ENCODE measurements around the gene CLRN2. TPM values are rescaled to one million over a fixed set of nuclear protein-coding genes. Genes with fewer than 3 reads are reported as not detected.

The CLRN2 gene
- total RNA-seq, 1 donor from 2014 or later = not detected

DNA sequence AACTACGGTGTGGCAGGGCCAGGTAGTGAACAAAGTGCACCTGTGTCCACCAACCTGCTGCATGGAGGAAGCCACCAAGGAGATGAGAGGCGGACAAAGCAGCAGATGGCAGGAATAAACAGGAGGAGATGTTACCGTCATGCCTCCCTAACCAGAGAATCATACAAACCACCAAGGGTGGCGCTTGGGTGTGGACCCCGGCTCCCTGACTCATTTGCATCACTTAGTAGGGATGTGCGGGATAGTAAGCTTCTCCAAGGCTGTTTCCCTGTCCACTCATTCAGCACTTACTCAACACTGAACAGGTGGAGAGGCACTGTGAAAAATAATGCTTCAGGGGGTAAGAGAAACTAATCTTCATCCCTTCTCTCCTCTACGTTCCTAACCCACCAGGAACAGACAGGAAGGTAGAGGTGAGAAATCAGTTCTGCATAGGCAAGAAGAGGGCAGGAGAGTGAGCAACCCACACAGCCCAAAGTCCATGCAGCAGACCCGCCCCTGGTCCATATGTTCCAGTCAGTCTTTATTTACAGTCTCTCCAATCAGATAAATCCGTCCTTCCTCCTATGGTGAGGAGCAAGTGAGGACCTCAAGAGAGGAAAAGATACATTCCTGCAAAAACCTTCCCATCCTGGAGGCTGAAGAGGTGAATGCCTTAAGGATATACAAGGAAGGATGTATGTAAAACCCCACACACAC is 37.0 kb upstream of the CLRN2 start:
- peaks cover 5% of the 10 kb centered on the region for H3K27me3 Mint-ChIP-seq (ENCODE audit: unreplicated experiment)

DNA sequence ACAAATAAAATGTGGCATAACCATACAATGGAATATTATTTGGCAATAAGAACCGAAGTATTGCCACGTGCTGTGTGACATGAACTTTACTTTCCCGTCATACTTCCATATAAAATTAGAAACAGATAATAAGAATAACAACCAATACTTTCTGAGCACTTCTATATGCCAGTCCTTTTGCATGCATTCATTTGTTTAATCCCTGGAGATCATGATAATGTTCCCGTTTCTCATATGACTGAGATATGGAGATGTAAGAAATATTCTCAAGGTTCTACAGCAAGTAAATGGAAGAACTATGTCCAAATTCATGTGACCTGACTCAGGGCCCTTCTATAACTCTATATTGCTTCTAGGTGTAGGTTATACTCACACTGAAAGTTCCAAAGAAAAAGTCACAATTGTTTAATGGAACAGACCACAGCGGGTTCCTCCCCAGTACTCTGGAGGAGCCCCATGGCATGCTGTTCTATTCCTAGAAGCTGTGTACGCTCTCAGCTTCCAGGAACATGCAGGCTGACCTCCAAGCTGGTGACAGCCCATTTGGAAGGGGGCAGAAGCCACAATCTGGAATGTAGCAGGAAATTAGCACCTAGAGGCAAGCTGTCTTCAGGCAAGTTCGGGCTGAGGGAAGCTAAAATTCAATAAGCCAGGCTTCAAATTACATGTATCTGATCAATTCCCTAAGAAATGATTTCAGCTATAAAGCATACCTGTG is 34.6 kb upstream of the CLRN2 start:
- TF ChIP-seq, protein P1, sequence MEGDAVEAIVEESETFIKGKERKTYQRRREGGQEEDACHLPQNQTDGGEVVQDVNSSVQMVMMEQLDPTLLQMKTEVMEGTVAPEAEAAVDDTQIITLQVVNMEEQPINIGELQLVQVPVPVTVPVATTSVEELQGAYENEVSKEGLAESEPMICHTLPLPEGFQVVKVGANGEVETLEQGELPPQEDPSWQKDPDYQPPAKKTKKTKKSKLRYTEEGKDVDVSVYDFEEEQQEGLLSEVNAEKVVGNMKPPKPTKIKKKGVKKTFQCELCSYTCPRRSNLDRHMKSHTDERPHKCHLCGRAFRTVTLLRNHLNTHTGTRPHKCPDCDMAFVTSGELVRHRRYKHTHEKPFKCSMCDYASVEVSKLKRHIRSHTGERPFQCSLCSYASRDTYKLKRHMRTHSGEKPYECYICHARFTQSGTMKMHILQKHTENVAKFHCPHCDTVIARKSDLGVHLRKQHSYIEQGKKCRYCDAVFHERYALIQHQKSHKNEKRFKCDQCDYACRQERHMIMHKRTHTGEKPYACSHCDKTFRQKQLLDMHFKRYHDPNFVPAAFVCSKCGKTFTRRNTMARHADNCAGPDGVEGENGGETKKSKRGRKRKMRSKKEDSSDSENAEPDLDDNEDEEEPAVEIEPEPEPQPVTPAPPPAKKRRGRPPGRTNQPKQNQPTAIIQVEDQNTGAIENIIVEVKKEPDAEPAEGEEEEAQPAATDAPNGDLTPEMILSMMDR (IDR thresholded peaks at IDR 0.05; ENCODE audit: unreplicated experiment) = no peak
- Mint-ChIP-seq H3K4me1 (ENCODE audit: unreplicated experiment) (no peaks in the 10 kb centered on the region), H3K27ac (ENCODE audit: unreplicated experiment) (no peak overlapping the region), H3K36me3 (ENCODE audit: low read depth, unreplicated experiment) (no peaks in the 10 kb centered on the region), H3K27me3 (ENCODE audit: unreplicated experiment) (peaks cover 5% of the 10 kb centered on the region), H3K9me3 (ENCODE audit: unreplicated experiment) (no peaks in the 10 kb centered on the region), H3K4me3 (ENCODE audit: unreplicated experiment) (no peak overlapping the region)
- no peak for DNase-seq (ENCODE audit: low spot score)

More for the DNA sequence above, 37.0 kb upstream of the CLRN2 start:
- no peak overlapping the region for H3K27ac Mint-ChIP-seq (ENCODE audit: unreplicated experiment)
- no peaks in the 10 kb centered on the region for H3K9me3 Mint-ChIP-seq (ENCODE audit: unreplicated experiment)
- no peaks in the 10 kb centered on the region for H3K36me3 Mint-ChIP-seq (ENCODE audit: low read depth, unreplicated experiment)
- no peaks in the 10 kb centered on the region for H3K4me1 Mint-ChIP-seq (ENCODE audit: unreplicated experiment)
- no peak overlapping the region for H3K4me3 Mint-ChIP-seq (ENCODE audit: unreplicated experiment)
- DNase-seq (ENCODE audit: low spot score) = no peak
- TF ChIP-seq, protein P1 (IDR thresholded peaks at IDR 0.05; ENCODE audit: unreplicated experiment) = no peak

DNA sequence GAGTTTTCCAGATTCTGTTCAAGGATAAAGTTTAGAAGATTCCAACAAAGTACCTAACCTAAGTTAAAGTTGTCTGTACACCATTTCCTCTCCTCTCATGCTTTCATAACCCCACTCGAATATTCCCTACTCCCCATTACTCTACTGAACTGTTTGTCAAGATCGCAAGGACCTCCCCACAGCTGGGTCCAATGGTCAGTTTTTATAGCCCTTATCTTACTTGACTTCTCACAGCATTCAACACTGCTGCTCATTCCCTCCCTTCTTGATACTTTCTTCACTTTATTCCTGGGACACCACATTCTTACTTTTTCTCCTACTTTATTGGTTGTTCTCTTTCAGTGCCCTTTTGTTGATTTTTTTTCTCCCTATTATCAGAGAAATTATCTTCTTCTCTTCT is 34.0 kb upstream of the CLRN2 start:
- TF ChIP-seq, protein P1 (IDR thresholded peaks at IDR 0.05; ENCODE audit: unreplicated experiment) = no peak
- Mint-ChIP-seq H3K27me3 (ENCODE audit: unreplicated experiment) (peaks cover 5% of the 10 kb centered on the region), H3K4me1 (ENCODE audit: unreplicated experiment) (no peaks in the 10 kb centered on the region), H3K4me3 (ENCODE audit: unreplicated experiment) (no peak overlapping the region), H3K36me3 (ENCODE audit: low read depth, unreplicated experiment) (no peaks in the 10 kb centered on the region), H3K27ac (ENCODE audit: unreplicated experiment) (no peak overlapping the region), H3K9me3 (ENCODE audit: unreplicated experiment) (no peaks in the 10 kb centered on the region)
- no peak for DNase-seq (ENCODE audit: low spot score)

DNA sequence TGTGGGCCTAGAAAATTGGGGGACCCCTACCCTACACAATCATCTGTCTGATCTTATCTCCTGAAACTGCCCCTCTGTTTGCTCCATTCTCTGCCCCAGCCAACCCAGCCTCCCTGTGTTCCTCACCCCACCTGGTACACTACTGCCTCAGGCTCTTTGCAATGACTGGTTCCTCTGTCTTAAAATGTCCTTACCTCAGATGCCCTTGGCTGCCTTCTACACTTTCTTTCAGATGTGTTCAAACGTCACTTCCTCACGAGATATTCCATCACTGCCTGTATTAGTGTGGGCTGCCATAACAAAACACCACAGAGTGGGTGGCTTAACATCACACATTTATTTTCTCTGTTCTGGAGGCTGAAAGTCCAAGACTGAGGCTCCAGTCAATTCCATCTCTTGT is 32.2 kb upstream of the CLRN2 start:
- Mint-ChIP-seq H3K4me1 (ENCODE audit: unreplicated experiment) (no peaks in the 10 kb centered on the region), H3K27ac (ENCODE audit: unreplicated experiment) (no peak overlapping the region), H3K9me3 (ENCODE audit: unreplicated experiment) (no peaks in the 10 kb centered on the region), H3K27me3 (ENCODE audit: unreplicated experiment) (peaks cover 1% of the 10 kb centered on the region), H3K36me3 (ENCODE audit: low read depth, unreplicated experiment) (peaks cover 4% of the 10 kb centered on the region), H3K4me3 (ENCODE audit: unreplicated experiment) (no peak overlapping the region)
- TF ChIP-seq, protein P1 (IDR thresholded peaks at IDR 0.05; ENCODE audit: unreplicated experiment) = no peak
- no peak for DNase-seq (ENCODE audit: low spot score)

DNA sequence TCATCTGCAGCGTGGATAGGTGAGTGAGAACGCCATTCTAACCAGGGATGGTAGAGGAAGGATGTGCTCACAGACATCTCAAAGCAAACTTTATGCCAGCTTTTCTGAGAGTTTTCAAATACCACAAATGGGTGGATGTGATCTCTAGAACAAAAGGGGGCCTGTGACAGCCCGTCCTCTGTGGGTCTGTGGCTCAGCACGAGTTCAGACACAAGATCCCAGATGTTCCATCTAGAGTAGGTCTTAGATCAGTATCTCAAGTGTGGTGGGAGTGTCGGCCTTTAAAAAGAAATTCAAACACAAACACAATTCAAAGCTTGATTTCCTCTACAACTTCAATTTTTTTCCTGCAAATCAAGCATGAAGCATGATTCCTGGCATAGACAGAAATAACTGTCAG is 25.8 kb upstream of the CLRN2 start:
- Mint-ChIP-seq H3K36me3 (ENCODE audit: low read depth, unreplicated experiment) (peaks cover 11% of the 10 kb centered on the region), H3K27me3 (ENCODE audit: unreplicated experiment) (no peaks in the 10 kb centered on the region), H3K27ac (ENCODE audit: unreplicated experiment) (no peak overlapping the region), H3K9me3 (ENCODE audit: unreplicated experiment) (no peaks in the 10 kb centered on the region), H3K4me1 (ENCODE audit: unreplicated experiment) (peaks cover 5% of the 10 kb centered on the region), H3K4me3 (ENCODE audit: unreplicated experiment) (no peak overlapping the region)
- DNase-seq (ENCODE audit: low spot score) = no peak
- TF ChIP-seq, protein P1 (IDR thresholded peaks at IDR 0.05; ENCODE audit: unreplicated experiment) = no peak

Data from endothelial cell (in vitro differentiated cells).